ENCODE results near the gene VEPH1. TPM values are rescaled to one million over a fixed set of nuclear protein-coding genes. Genes with fewer than 3 reads are reported as not detected.

The VEPH1 gene
- polyA plus RNA-seq, 1 donor (not counting 4 experiments of a cell fraction or from before 2014, with no cell fraction given), result 0.21 TPM

DNA sequence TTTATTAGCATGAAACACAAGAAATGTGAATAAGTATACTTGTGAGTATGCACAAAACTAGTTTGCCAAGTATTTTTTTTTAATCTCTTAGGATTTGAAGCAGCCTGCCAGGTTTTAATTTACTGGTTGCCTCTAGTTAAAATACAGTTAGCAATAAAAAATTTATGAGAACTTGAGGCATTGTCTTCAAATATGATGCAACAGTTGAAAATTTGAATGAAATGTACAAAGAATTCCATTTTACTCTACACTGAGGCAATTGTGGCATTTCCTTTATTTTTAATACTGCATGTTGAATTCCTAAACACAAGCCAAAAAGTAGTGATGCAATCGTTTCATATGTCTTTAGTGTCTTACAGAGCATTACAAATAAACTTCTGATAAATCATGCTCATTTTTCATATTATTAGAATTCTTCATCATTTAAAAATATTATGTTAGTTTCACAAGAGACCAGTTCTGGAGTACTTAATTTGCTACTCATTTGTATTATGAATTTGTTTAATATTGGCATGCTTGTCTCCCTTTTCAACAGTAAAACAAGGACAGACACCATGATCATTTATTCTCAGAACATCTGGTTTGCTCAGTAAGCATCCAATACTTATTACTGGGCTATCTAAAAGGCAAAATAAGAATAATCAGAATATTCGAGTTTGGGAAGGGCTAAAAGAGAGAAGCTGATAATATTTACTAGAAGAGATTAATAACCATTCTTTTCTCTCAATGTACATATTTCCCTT is 191.4 kb downstream of the VEPH1 start:
- no peaks in the 10 kb centered on the region for H4K20me1 ChIP-seq (ENCODE audit: control insufficient read depth, extremely low read depth, insufficient read depth, low read length)
- no peak overlapping the region for H3K9ac ChIP-seq (ENCODE audit: control insufficient read depth, extremely low read depth, insufficient read depth, low read length)
- TF ChIP-seq EZH2 (IDR thresholded peaks at IDR 0.05; ENCODE audit: low read length), result no peak
- TF ChIP-seq, protein P1, sequence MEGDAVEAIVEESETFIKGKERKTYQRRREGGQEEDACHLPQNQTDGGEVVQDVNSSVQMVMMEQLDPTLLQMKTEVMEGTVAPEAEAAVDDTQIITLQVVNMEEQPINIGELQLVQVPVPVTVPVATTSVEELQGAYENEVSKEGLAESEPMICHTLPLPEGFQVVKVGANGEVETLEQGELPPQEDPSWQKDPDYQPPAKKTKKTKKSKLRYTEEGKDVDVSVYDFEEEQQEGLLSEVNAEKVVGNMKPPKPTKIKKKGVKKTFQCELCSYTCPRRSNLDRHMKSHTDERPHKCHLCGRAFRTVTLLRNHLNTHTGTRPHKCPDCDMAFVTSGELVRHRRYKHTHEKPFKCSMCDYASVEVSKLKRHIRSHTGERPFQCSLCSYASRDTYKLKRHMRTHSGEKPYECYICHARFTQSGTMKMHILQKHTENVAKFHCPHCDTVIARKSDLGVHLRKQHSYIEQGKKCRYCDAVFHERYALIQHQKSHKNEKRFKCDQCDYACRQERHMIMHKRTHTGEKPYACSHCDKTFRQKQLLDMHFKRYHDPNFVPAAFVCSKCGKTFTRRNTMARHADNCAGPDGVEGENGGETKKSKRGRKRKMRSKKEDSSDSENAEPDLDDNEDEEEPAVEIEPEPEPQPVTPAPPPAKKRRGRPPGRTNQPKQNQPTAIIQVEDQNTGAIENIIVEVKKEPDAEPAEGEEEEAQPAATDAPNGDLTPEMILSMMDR (optimal IDR thresholded peaks at IDR 0.05 in 1 of 3, IDR thresholded peaks at IDR 0.05 in 1 of 3, conservative IDR thresholded peaks at IDR 0.05 in 1 of 3; ENCODE audit: extremely low read depth in 1 of 3, insufficient read depth in 2 of 3, low read length in 3 of 3), result no peak
- peaks cover 2% of the 10 kb centered on the region for H3K4me1 ChIP-seq (ENCODE audit: control insufficient read depth, extremely low read depth, insufficient read depth, low read length)
- H2AFZ ChIP-seq (ENCODE audit: control insufficient read depth, low read length), result no peak overlapping the region
- H3K27me3 ChIP-seq (ENCODE audit: control insufficient read depth, extremely low read depth, insufficient read depth, low read length), result no peaks in the 10 kb centered on the region
- H3K9me1 ChIP-seq (ENCODE audit: control insufficient read depth, extremely low read depth, insufficient read depth, low read length), result no peaks in the 10 kb centered on the region
- H3K27ac ChIP-seq (ENCODE audit: control insufficient read depth, insufficient read depth, low read length), result no peak overlapping the region
- dilution Hi-C loops (cut with MboI; ENCODE audit: extremely low pct_ligation_motif_present, low sequenced_read_pairs), result no loop called here
- FAIRE-seq (peak; percentile 51), DNase-seq (ENCODE audit: low read depth, low spot score) (no peak)
- no peaks in the 10 kb centered on the region for H3K36me3 ChIP-seq (ENCODE audit: control insufficient read depth in 2 of 2, extremely low read depth in 1 of 2, insufficient read depth in 2 of 2, low read length in 2 of 2)
- H3K4me2 ChIP-seq (ENCODE audit: control insufficient read depth, extremely low read depth, insufficient read depth, low read depth, low read length), result no peak overlapping the region
- H3K4me3 ChIP-seq (ENCODE audit: control insufficient read depth in 2 of 3, extremely low read depth in 1 of 3, insufficient read depth in 2 of 3, low read depth in 1 of 3, low read length in 3 of 3), result no peak overlapping the region
- no peaks in the 10 kb centered on the region for H3K79me2 ChIP-seq (ENCODE audit: control insufficient read depth, insufficient read depth, low read length)
- H3K9me3 ChIP-seq (ENCODE audit: control insufficient read depth, low read depth, low read length), result no peaks in the 10 kb centered on the region

DNA sequence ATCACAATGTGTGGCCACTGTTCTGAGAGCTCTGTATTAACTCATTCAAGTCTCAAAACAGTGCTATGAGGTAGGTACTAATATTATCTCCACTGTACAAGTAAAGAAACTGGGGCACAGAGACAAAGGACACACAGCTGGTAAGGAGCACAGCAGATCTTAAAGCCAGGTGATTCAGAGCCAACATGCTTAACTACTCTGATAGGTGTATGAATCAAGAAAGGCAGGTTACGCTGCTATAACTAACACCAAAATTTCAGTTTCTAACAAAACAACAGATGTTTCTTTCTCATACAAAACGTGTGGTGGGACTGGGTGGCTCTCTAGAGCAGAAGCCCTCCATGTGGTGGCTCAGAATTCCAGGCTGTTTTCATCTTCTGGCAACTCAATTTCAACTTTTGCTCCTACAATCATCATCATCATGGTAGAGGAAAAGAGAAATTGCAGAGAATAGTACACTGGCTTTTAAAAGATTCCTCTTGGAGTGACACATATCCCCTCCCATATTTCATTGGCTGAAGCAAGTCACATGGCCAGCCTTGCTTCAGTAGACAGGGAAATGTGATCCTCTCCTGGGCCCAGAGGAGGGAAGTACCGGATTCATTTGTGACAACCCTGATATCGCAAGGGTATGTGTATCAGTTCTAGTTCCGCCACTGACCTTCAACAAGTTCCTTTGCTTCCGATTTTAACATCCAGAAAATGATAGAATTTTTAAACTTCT is 192.7 kb downstream of the VEPH1 start:
- no peak for FAIRE-seq
- Histone ChIP-seq H3K9ac (ENCODE audit: control insufficient read depth, extremely low read depth, insufficient read depth, low read length) (no peak overlapping the region), H4K20me1 (ENCODE audit: control insufficient read depth, extremely low read depth, insufficient read depth, low read length) (no peaks in the 10 kb centered on the region), H3K27me3 (ENCODE audit: control insufficient read depth, extremely low read depth, insufficient read depth, low read length) (no peaks in the 10 kb centered on the region), H3K9me3 (ENCODE audit: control insufficient read depth, low read depth, low read length) (no peaks in the 10 kb centered on the region), H3K27ac (ENCODE audit: control insufficient read depth, insufficient read depth, low read length) (no peak overlapping the region), H3K9me1 (ENCODE audit: control insufficient read depth, extremely low read depth, insufficient read depth, low read length) (no peaks in the 10 kb centered on the region), H3K36me3 (ENCODE audit: control insufficient read depth in 2 of 2, extremely low read depth in 1 of 2, insufficient read depth in 2 of 2, low read length in 2 of 2) (no peaks in the 10 kb centered on the region), H3K79me2 (ENCODE audit: control insufficient read depth, insufficient read depth, low read length) (no peaks in the 10 kb centered on the region), H3K4me2 (ENCODE audit: control insufficient read depth, extremely low read depth, insufficient read depth, low read depth, low read length) (no peak overlapping the region), H3K4me1 (ENCODE audit: control insufficient read depth, extremely low read depth, insufficient read depth, low read length) (peaks cover 2% of the 10 kb centered on the region), H2AFZ (ENCODE audit: control insufficient read depth, low read length) (no peak overlapping the region), H3K4me3 (ENCODE audit: control insufficient read depth in 2 of 3, extremely low read depth in 1 of 3, insufficient read depth in 2 of 3, low read depth in 1 of 3, low read length in 3 of 3) (no peak overlapping the region)
- dilution Hi-C loops (cut with MboI; ENCODE audit: extremely low pct_ligation_motif_present, low sequenced_read_pairs), result no loop called here
- DNase-seq (ENCODE audit: low read depth, low spot score), result no peak
- TF ChIP-seq, protein P1 (optimal IDR thresholded peaks at IDR 0.05 in 1 of 3, IDR thresholded peaks at IDR 0.05 in 1 of 3, conservative IDR thresholded peaks at IDR 0.05 in 1 of 3; ENCODE audit: extremely low read depth in 1 of 3, insufficient read depth in 2 of 3, low read length in 3 of 3), result no peak
- TF ChIP-seq EZH2 (IDR thresholded peaks at IDR 0.05; ENCODE audit: low read length), result no peak
